HEK293 (cell line): ENCODE measurements around the gene DDX42.

Experiments used
- ATF2 ChIP-seq: fragments of 450-650 bp; formaldehyde crosslinking; IDR thresholded peaks from 2 replicates; pipeline ENCODE4 v1.5.1; 2016; ENCODE audit warnings: missing biosample characterization, missing genetic modification characterization, low read depth
- EGR2 ChIP-seq: fragments of 450-650 bp; formaldehyde crosslinking; IDR thresholded peaks from 2 replicates; pipeline ENCODE4 v1.5.1; 2016; ENCODE audit warnings: low read depth, missing biosample characterization, missing genetic modification characterization
- FEZF1 ChIP-seq: fragments of 450-650 bp; formaldehyde crosslinking; IDR thresholded peaks from 2 replicates; pipeline ENCODE4 v1.5.1; 2016; ENCODE audit warnings: missing biosample characterization, missing genetic modification characterization
- INSM2 ChIP-seq: fragments of 450-650 bp; formaldehyde crosslinking; IDR thresholded peaks from 2 replicates; pipeline ENCODE4 v1.5.1; 2016; ENCODE audit warnings: missing biosample characterization, missing genetic modification characterization
- KLF16 ChIP-seq: fragments of 450-650 bp; formaldehyde crosslinking; IDR thresholded peaks from 2 replicates; pipeline ENCODE4 v1.5.1; 2017; ENCODE audit warnings: missing biosample characterization, missing genetic modification characterization
- KLF7 ChIP-seq: fragments of 450-650 bp; formaldehyde crosslinking; IDR thresholded peaks from 2 replicates; pipeline ENCODE4 v1.5.1; 2016; ENCODE audit warnings: missing biosample characterization, missing genetic modification characterization, borderline replicate concordance
- MEIS1 ChIP-seq: sonication (generic); formaldehyde crosslinking; IDR thresholded peaks from 2 replicates; pipeline ENCODE4 v1.8.1; 2022; ENCODE audit warnings: missing genetic modification reagents, mild to moderate bottlenecking, borderline replicate concordance
- MYNN ChIP-seq: fragments of 450-650 bp; formaldehyde crosslinking; IDR thresholded peaks from 2 replicates; pipeline ENCODE4 v1.5.1; 2016; ENCODE audit warnings: missing biosample characterization, missing genetic modification characterization, borderline replicate concordance
- REPIN1 ChIP-seq: fragments of 450-650 bp; formaldehyde crosslinking; IDR thresholded peaks from 2 replicates; pipeline ENCODE4 v1.5.1; 2017; ENCODE audit warnings: missing biosample characterization, missing genetic modification characterization, low read depth
- REST ChIP-seq: fragments of 450-650 bp; formaldehyde crosslinking; IDR thresholded peaks from 2 replicates; pipeline ENCODE4 v1.5.1; 2016; ENCODE audit warnings: missing biosample characterization, missing genetic modification characterization
- SALL2 ChIP-seq: fragments of 450-650 bp; formaldehyde crosslinking; IDR thresholded peaks from 2 replicates; pipeline ENCODE4 v1.5.0; 2017; ENCODE audit warnings: missing biosample characterization, mild to moderate bottlenecking, missing genetic modification characterization, borderline replicate concordance
- SP3 ChIP-seq: fragments of 450-650 bp; formaldehyde crosslinking; IDR thresholded peaks from 2 replicates; pipeline ENCODE4 v1.5.1; 2016; ENCODE audit warnings: missing biosample characterization, missing genetic modification characterization
- ZNF114 ChIP-seq: fragments of 450-650 bp; formaldehyde crosslinking; IDR thresholded peaks from 2 replicates; pipeline ENCODE4 v1.5.0; 2017; ENCODE audit warnings: missing biosample characterization, missing genetic modification characterization
- ZNF148 ChIP-seq: fragments of 450-650 bp; formaldehyde crosslinking; IDR thresholded peaks from 2 replicates; pipeline ENCODE4 v1.5.0; 2017; ENCODE audit warnings: missing biosample characterization, missing genetic modification characterization, borderline replicate concordance
- ZNF155 ChIP-seq: fragments of 450-650 bp; formaldehyde crosslinking; IDR thresholded peaks from 2 replicates; pipeline ENCODE4 v1.5.1; 2016; ENCODE audit warnings: missing biosample characterization, missing genetic modification characterization
- ZNF184 ChIP-seq: fragments of 450-650 bp; IDR thresholded peaks from 2 replicates; pipeline ENCODE4 v1.5.1; 2018; ENCODE audit warnings: missing biosample characterization, mild to moderate bottlenecking, missing genetic modification characterization
- ZNF23 ChIP-seq: fragments of 450-650 bp; formaldehyde crosslinking; IDR thresholded peaks from 2 replicates; pipeline ENCODE4 v1.5.1; 2016; ENCODE audit warnings: missing biosample characterization, missing genetic modification characterization, borderline replicate concordance
- ZNF248 ChIP-seq: fragments of 450-650 bp; formaldehyde crosslinking; IDR thresholded peaks from 2 replicates; pipeline ENCODE4 v1.5.1; 2017; ENCODE audit warnings: missing biosample characterization, missing genetic modification characterization
- ZNF391 ChIP-seq: fragments of 450-650 bp; formaldehyde crosslinking; IDR thresholded peaks from 2 replicates; pipeline ENCODE4 v1.5.1; 2016; ENCODE audit warnings: low read depth, missing biosample characterization, missing genetic modification characterization, borderline replicate concordance
- ZNF398 ChIP-seq: fragments of 450-650 bp; formaldehyde crosslinking; IDR thresholded peaks from 2 replicates; pipeline ENCODE4 v1.5.1; 2017; ENCODE audit warnings: missing biosample characterization, missing genetic modification characterization
- ZNF548 ChIP-seq: fragments of 450-650 bp; formaldehyde crosslinking; IDR thresholded peaks from 2 replicates; pipeline ENCODE4 v1.5.1; 2016; ENCODE audit warnings: missing biosample characterization, missing genetic modification characterization
- ZNF585B ChIP-seq: fragments of 450-650 bp; formaldehyde crosslinking; IDR thresholded peaks from 2 replicates; pipeline ENCODE4 v1.5.1; 2016; ENCODE audit warnings: missing biosample characterization, missing genetic modification characterization
- ZNF707 ChIP-seq: fragments of 450-650 bp; formaldehyde crosslinking; IDR thresholded peaks from 2 replicates; pipeline ENCODE4 v1.5.1; 2016; ENCODE audit warnings: missing biosample characterization, missing genetic modification characterization
- ZNF837 ChIP-seq: fragments of 450-650 bp; formaldehyde crosslinking; IDR thresholded peaks from 2 replicates; pipeline ENCODE4 v1.5.1; 2016; ENCODE audit warnings: missing biosample characterization, missing genetic modification characterization
- ZSCAN16 ChIP-seq: fragments of 450-650 bp; formaldehyde crosslinking; IDR thresholded peaks from 2 replicates; pipeline ENCODE4 v1.5.1; 2016; ENCODE audit warnings: missing biosample characterization, missing genetic modification characterization
- ZSCAN5A ChIP-seq: fragments of 450-650 bp; formaldehyde crosslinking; IDR thresholded peaks from 2 replicates; pipeline ENCODE4 v1.5.1; 2016; ENCODE audit warnings: missing biosample characterization, missing genetic modification characterization

Gene DDX42

GRCh38 chr17:63774141-63774968 is at the start of gene DDX42 (continued):
- no peak for TF ChIP-seq REST (tag by site-specific recombination)
- no peak for TF ChIP-seq ZNF548 (tag by site-specific recombination)
- peak; percentile 65; the same call in 1 of the 2 replicates for TF ChIP-seq EGR2 (tag by site-specific recombination)
- TF ChIP-seq ZNF184 (tag by site-specific recombination): no peak
- TF ChIP-seq ZNF391 (tag by site-specific recombination): no peak
- no peak for TF ChIP-seq MEIS1 (CRISPR knock-in tag)
- TF ChIP-seq INSM2: no peak
- no peak; the same call in 1 of the 2 replicates for TF ChIP-seq KLF16 (tag by site-specific recombination)
- TF ChIP-seq ZSCAN5A (tag by site-specific recombination): peak; percentile 40; the same call in 1 of the 2 replicates
- peak; percentile 30 for TF ChIP-seq ZNF398 (tag by site-specific recombination)
- no peak for TF ChIP-seq KLF7 (tag by site-specific recombination)
- no peak for TF ChIP-seq SALL2 (tag by site-specific recombination)
- TF ChIP-seq ZNF837 (tag by site-specific recombination): no peak
- no peak for TF ChIP-seq ZNF114
- TF ChIP-seq ZNF155 (tag by site-specific recombination): no peak
- TF ChIP-seq ZNF23 (tag by site-specific recombination): no peak
- TF ChIP-seq ZSCAN16 (tag by site-specific recombination): peak; percentile 54; the same call in 1 of the 2 replicates
- no peak for TF ChIP-seq ATF2 (tag by site-specific recombination)
- no peak for TF ChIP-seq REPIN1 (tag by site-specific recombination)
- TF ChIP-seq FEZF1 (tag by site-specific recombination): no peak
- 0 out of 2 replicates have a peak, but pooled peaks have one; percentile 4 for TF ChIP-seq ZNF585B (tag by site-specific recombination)
- TF ChIP-seq ZNF707 (tag by site-specific recombination): no peak
- TF ChIP-seq SP3: no peak
- no peak for TF ChIP-seq ZNF248
- TF ChIP-seq ZNF148 (tag by site-specific recombination): no peak
- no peak for TF ChIP-seq MYNN (tag by site-specific recombination)
